Suprapubic skin (tissue), 4 donors: ENCODE measurements around the gene ANKRD35. TPM values are rescaled to one million over a fixed set of nuclear protein-coding genes. Genes with fewer than 3 reads are reported as not detected.
"Not testable (repeated sequence)": the region's sequence is repeated elsewhere in the genome, so short reads cannot be mapped to it uniquely, and the experiment has no call there.

Experiments used
- DNase-seq, 2 donors: peaks; one replicate each; pipeline ENCODE4 v3.0.0-alpha.2; 2019; ENCODE audit warnings: low spot score in 2 of 2
- H3K27ac ChIP-seq: fragments of 200-600 bp; sonication (generic); one replicate; pipeline ENCODE4 v1.5.1; 2019
- H3K27me3 ChIP-seq: fragments of 200-600 bp; sonication (generic); one replicate; pipeline ENCODE4 v1.5.1; 2019
- H3K36me3 ChIP-seq: fragments of 200-600 bp; sonication (generic); one replicate; pipeline ENCODE4 v1.5.1; 2019
- H3K4me1 ChIP-seq: fragments of 200-600 bp; sonication (generic); one replicate; pipeline ENCODE4 v1.5.1; 2019
- H3K4me3 ChIP-seq: fragments of 200-600 bp; sonication (generic); one replicate; pipeline ENCODE4 v1.5.1; 2019; ENCODE audit warnings: mild to moderate bottlenecking
- H3K9me3 ChIP-seq: fragments of 200-600 bp; sonication (generic); one replicate; pipeline ENCODE4 v1.5.1; 2019
- EP300 ChIP-seq: sonication (generic); formaldehyde crosslinking; IDR thresholded peaks from one replicate; pipeline ENCODE4 v1.6.1; 2017; ENCODE audit warnings: antibody characterized with exemption
- POLR2A ChIP-seq, 2 donors: fragments of 450-650 bp; IDR thresholded peaks; one replicate each; pipeline ENCODE4 v1.6.1; 2017; ENCODE audit warnings: antibody characterized with exemption in 2 of 2, mild to moderate bottlenecking in 2 of 2, moderate library complexity in 2 of 2
- POLR2AphosphoS5 ChIP-seq, 3 donors: sonication (generic); formaldehyde crosslinking; IDR thresholded peaks; one replicate each; pipeline ENCODE4 v1.6.1; 2017; ENCODE audit warnings: antibody characterized with exemption in 3 of 3
- WGBS: methylation state at CpG from one replicate; pipeline ENCODE4 v1.1.5; 2018; 5-methylcytosine and 5-hydroxymethylcytosine counted together
- total RNA-seq, 4 donors: library from RNA; depleted of rRNA; stranded (reverse); fragments of >200 nt; gene quantifications; one replicate each; pipeline ENCODE4 v1.1.0, GENCODE V29; 2016
- TF ChIP-seq, protein P1 (sequence below), 2 donors: fragments of 200-600 bp in 1 of 2; fragments of 450-650 bp in 1 of 2; sonication (generic) in 1 of 2; IDR thresholded peaks; one replicate each; pipeline ENCODE4 v1.5.1; 2016 to 2019; ENCODE audit warnings: antibody characterized with exemption in 2 of 2, mild to moderate bottlenecking in 1 of 2, moderate library complexity in 1 of 2

ANKRD35 gene, protein sequence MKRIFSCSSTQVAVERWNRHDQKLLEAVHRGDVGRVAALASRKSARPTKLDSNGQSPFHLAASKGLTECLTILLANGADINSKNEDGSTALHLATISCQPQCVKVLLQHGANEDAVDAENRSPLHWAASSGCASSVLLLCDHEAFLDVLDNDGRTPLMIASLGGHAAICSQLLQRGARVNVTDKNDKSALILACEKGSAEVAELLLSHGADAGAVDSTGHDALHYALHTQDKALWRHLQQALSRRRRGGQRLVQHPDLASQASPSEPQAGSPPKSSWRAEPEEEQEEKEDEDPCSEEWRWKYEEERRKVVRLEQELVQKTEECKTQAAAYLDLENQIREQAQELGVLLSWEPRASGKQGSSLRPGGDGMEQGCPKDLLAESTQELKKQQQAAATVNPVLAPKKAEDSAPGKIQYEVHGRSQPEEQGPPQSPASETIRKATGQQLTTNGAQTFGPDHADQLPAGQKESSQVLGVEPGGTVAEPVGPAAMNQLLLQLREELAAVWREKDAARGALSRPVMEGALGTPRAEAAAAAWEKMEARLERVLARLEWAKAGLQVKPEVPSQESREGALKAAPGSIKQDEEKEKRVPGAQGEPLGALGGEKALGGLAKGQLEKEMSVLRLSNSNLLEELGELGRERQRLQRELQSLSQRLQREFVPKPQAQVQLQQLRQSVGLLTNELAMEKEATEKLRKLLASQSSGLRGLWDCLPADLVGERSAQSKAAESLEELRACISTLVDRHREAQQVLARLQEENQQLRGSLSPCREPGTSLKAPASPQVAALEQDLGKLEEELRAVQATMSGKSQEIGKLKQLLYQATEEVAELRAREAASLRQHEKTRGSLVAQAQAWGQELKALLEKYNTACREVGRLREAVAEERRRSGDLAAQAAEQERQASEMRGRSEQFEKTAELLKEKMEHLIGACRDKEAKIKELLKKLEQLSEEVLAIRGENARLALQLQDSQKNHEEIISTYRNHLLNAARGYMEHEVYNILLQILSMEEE
- total RNA-seq: 10 to 100 TPM; 32.9 to 62.7 (median 37.1) TPM

DNA sequence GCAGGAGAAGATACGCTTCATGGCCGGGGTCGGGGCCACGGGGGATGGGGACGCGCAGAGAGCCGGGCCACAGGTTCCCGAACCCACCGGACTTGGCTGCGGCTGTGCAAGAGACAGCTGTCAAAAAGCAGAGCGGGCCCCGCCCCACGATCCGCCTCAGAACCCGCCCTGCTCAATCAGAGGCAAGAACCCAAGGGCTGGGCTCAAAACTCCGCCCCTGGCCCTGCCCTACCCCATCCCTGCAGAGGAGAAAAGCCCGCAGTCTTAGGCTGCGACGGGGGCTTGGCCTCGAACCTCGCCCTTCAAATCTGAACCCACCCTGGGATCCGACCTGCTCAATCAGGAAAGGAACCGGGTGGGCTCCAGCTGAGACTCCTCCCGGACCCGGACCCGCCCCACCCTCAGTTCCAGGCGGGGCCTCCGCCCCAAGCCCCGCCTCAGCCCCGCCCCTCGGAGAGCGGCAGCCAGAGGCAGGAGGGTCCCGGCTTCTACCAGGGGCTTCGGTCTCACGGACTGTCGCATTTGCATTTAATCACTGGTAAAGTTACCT is at the start of gene ANKRD35:
ANKRD35 (minus strand) TSS at position 129 of the 550 bp plus-strand sequence; CDS start at position 21, 108 bp downstream.
- Histone ChIP-seq H3K4me1 (peaks cover 34% of the 10 kb centered on the region), H3K27me3 (no peaks in the 10 kb centered on the region), H3K4me3 (peak within 1 kb of the TSS; percentile 63), H3K27ac (no peak within 1 kb of the TSS), H3K9me3 (no peaks in the 10 kb centered on the region), H3K36me3 (no peaks in the 10 kb centered on the region)
- 3% methylated on average over 15 of the region's 36 CpGs for WGBS
- TF ChIP-seq, protein P1, sequence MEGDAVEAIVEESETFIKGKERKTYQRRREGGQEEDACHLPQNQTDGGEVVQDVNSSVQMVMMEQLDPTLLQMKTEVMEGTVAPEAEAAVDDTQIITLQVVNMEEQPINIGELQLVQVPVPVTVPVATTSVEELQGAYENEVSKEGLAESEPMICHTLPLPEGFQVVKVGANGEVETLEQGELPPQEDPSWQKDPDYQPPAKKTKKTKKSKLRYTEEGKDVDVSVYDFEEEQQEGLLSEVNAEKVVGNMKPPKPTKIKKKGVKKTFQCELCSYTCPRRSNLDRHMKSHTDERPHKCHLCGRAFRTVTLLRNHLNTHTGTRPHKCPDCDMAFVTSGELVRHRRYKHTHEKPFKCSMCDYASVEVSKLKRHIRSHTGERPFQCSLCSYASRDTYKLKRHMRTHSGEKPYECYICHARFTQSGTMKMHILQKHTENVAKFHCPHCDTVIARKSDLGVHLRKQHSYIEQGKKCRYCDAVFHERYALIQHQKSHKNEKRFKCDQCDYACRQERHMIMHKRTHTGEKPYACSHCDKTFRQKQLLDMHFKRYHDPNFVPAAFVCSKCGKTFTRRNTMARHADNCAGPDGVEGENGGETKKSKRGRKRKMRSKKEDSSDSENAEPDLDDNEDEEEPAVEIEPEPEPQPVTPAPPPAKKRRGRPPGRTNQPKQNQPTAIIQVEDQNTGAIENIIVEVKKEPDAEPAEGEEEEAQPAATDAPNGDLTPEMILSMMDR (IDR thresholded peaks at IDR 0.05): no peak
- no peak for TF ChIP-seq POLR2AphosphoS5 (IDR thresholded peaks at IDR 0.05)
- TF ChIP-seq POLR2A (IDR thresholded peaks at IDR 0.05): no peak
- TF ChIP-seq EP300: no peak
- peak; percentile 93 to 96 for DNase-seq

DNA sequence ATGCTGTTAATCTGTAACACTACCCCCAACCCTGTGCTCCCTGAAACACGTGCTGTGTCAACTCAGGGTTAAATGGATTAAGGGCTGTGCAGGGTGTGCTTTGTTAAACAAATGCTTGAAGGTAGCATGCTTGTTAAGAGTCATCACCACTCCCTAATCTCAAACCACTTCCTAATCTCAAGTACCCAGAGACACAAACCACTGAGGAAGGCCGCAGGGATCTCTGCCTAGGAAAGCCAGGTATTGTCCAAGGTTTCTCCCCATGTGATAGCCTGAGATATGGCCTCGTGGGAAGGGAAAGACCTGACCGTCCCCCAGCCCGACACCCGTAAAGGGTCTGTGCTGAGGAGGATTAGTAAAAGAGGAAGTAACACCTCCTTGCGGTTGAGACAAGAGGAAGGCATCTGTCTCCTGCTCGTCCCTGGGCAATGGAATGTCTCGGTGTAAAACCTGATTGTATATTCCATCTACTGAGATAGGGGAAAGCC is 46.9 kb upstream of the ANKRD35 start:
- not testable (repeated sequence) for H3K9me3 ChIP-seq, DNase-seq, H3K4me3 ChIP-seq, H3K27ac ChIP-seq, H3K27me3 ChIP-seq
- peaks cover 24% of the 10 kb centered on the region for H3K36me3 ChIP-seq
- 61% methylated on average over 9 of the region's 9 CpGs for WGBS
- H3K4me1 ChIP-seq: peaks cover 13% of the 10 kb centered on the region

DNA sequence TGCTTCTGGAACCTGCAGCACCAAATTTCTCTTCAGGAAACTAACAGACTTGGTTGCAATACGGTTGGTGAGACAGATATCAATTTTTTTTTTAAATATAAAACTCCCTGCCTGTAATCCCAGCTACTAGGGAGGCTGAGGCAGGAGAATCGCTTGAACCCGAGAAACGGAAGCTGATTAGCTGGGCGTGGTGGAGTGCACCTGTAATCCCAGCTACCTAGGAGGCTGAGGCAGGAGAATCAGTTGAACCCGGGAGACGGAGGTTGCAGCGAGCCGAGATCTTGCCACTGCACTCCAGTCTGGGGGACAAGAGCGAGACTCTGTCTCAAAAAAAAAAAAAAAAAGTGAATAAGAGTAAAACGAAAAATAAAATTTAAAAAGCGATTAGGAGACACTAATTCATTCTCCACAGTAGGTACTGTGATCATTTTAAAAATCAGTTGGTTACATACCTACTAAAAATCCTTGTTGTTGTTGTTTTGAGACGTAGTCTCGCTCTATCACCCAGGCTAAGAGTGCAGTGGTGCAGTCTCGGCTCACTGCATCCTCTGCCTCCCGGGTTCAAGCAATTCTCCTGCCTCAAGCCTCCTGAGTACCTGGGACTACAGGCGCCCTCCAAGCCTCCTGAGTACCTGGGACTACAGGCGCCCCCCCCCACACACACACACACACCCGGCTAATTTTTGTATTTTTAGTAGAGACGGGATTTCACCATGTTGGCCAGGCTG is 42.4 kb upstream of the ANKRD35 start:
- Histone ChIP-seq H3K27me3 (no peaks in the 10 kb centered on the region), H3K4me1 (peaks cover 20% of the 10 kb centered on the region), H3K27ac (peak overlapping the region; percentile 97), H3K4me3 (peak overlapping the region; percentile 78), H3K36me3 (peaks cover 18% of the 10 kb centered on the region), H3K9me3 (no peaks in the 10 kb centered on the region)
- no peak for DNase-seq
- TF ChIP-seq POLR2AphosphoS5 (IDR thresholded peaks at IDR 0.05): no peak
- TF ChIP-seq, protein P1 (IDR thresholded peaks at IDR 0.05): no peak
- TF ChIP-seq EP300: no peak
- no peak for TF ChIP-seq POLR2A (IDR thresholded peaks at IDR 0.05)
- WGBS: 57% methylated on average over 20 of the region's 20 CpGs

DNA sequence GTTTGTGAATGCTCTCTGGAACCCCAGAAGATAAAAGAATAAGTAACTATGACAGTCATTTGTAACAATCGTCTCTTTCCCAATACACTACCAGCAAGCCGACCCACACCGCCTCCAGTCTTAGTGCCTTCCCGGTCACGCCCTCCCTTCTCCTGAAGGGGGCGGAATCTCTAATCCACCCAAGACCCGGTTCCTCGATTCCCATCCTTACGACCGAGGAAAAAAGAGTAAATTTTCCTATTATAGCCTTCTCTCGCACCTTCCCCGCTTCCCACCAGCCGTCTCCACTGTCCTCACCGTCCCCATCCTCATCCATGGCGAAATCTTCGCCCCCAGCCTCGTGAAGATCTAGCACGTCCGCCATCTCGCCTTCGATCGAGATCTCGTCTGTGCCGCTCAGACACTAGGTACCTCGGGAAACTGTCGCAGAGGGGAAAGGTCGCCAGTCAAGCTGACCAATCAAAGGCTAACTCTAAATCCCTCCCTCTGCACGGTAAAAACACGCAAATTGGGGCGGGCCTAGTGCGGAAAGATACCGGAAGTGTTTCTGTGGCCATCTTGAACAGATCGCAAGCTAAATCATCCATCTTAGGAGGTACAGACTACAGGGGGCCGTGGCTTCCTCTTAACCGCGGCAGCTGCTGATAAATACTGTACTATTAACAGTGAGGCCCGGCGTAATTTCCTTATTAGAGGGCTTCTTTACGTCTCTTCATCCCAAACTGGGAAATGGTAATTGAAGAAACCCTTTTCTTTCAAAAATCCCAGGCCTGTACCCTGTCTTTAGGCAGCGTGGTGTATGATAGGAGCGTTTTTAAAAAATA is 41.6 kb upstream of the ANKRD35 start, which contains the start of gene RBM8A:
RBM8A (minus strand) TSS at position 422 of the 824 bp plus-strand sequence; CDS start at position 364, 58 bp downstream.
- peaks cover 20% of the 10 kb centered on the region for H3K4me1 ChIP-seq
- H3K27me3 ChIP-seq: no peaks in the 10 kb centered on the region
- H3K9me3 ChIP-seq: no peaks in the 10 kb centered on the region
- H3K4me3 ChIP-seq: peak within 1 kb of the TSS; percentile 78
- peak within 1 kb of the TSS; percentile 97 for H3K27ac ChIP-seq
- peak; percentile 98 for DNase-seq
- TF ChIP-seq POLR2A (IDR thresholded peaks at IDR 0.05): peak; percentile 76 to 99
- peak; percentile 95 to 97 (median 95) for TF ChIP-seq POLR2AphosphoS5 (IDR thresholded peaks at IDR 0.05)
- TF ChIP-seq, protein P1 (IDR thresholded peaks at IDR 0.05): peak; percentile 67 to 72
- no peak for TF ChIP-seq EP300
- under 1% methylated on average over 41 of the region's 41 CpGs for WGBS
- peaks cover 22% of the 10 kb centered on the region for H3K36me3 ChIP-seq
